Esophagus muscularis mucosa (tissue), 4 donors: Measurements from ENCODE around the gene DSCAM.

ENCODE experiments used
- EP300 ChIP-seq: sonication (generic); formaldehyde crosslinking; IDR thresholded peaks from one replicate; pipeline ENCODE4 v1.6.1; 2017; ENCODE audit warnings: antibody characterized with exemption
- POLR2A ChIP-seq: fragments of 450-650 bp; IDR thresholded peaks from one replicate; pipeline ENCODE4 v1.6.1; 2017; ENCODE audit warnings: antibody characterized with exemption, moderate library complexity, mild to moderate bottlenecking, low read depth
- POLR2AphosphoS5 ChIP-seq, 2 donors: sonication (generic); formaldehyde crosslinking; IDR thresholded peaks; one replicate each; pipeline ENCODE4 v1.6.1; 2017; ENCODE audit warnings: antibody characterized with exemption in 2 of 2
- TF ChIP-seq, protein P1 (sequence below), 3 experiments: fragments of 200-600 bp in 2 of 3; fragments of 450-650 bp in 1 of 3; sonication (generic) in 2 of 3; IDR thresholded peaks; one replicate each; pipeline ENCODE4 v1.5.1; 2017 to 2019; ENCODE audit warnings: antibody characterized with exemption in 3 of 3, mild to moderate bottlenecking in 2 of 3, moderate library complexity in 1 of 3

DNA sequence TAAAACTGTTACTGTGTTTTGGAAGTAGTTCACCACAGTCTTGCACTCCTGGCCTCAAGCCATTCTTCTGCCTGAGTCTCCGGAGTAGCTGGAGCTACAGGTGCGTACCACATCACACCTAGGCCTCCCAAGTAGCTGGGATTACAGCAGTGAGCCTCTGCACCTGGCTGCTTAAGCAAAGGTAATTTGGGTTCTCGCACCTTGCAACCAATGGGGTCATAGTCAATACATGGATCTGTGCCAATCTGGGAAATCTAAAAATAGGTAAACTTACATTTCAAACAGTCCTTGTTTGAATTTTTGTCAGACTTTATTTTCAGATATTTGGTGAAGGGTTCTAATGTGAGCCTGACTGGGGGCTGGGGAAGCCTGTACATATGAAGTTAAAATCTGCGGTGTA is 513.2 kb downstream of the DSCAM start:
- TF ChIP-seq, protein P1, sequence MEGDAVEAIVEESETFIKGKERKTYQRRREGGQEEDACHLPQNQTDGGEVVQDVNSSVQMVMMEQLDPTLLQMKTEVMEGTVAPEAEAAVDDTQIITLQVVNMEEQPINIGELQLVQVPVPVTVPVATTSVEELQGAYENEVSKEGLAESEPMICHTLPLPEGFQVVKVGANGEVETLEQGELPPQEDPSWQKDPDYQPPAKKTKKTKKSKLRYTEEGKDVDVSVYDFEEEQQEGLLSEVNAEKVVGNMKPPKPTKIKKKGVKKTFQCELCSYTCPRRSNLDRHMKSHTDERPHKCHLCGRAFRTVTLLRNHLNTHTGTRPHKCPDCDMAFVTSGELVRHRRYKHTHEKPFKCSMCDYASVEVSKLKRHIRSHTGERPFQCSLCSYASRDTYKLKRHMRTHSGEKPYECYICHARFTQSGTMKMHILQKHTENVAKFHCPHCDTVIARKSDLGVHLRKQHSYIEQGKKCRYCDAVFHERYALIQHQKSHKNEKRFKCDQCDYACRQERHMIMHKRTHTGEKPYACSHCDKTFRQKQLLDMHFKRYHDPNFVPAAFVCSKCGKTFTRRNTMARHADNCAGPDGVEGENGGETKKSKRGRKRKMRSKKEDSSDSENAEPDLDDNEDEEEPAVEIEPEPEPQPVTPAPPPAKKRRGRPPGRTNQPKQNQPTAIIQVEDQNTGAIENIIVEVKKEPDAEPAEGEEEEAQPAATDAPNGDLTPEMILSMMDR (IDR thresholded peaks at IDR 0.05) = no peak
- TF ChIP-seq POLR2A = no peak
- no peak for TF ChIP-seq POLR2AphosphoS5 (IDR thresholded peaks at IDR 0.05)
- TF ChIP-seq EP300 = no peak
